GM18868 (cell line): ENCODE measurements around the gene WDR86.
A peak's percentile ranks its signal among the peaks of the same experiment; 100 is the strongest.

Experiments used
- ATAC-seq: cut with Tn5 transposase; IDR thresholded peaks from one replicate; pipeline ENCODE4 v1.9.1; 2021; ENCODE audit warnings: mild to moderate bottlenecking, moderate library complexity; ENCODE audit not compliant: unreplicated experiment

Gene WDR86

GRCh38 chr7:151363182-151363581, 46.7 kb downstream of the WDR86 start:
- ATAC-seq, result no peak

- ATAC-seq, result no peak
Measured at GRCh38 chr7:151361193-151361959, 48.5 kb downstream of the WDR86 start.

- no peak for ATAC-seq
Measured at GRCh38 chr7:151352512-151352911, 57.3 kb downstream of the WDR86 start.

- ATAC-seq, result peak; percentile 53
Measured at GRCh38 chr7:151351967-151352366, 57.9 kb downstream of the WDR86 start.

GRCh38 chr7:151351027-151351426, 58.8 kb downstream of the WDR86 start:
- no peak for ATAC-seq

GRCh38 chr7:151349507-151349853, 60.4 kb downstream of the WDR86 start:
- peak; percentile 30 for ATAC-seq

GRCh38 chr7:151348970-151349369, 60.9 kb downstream of the WDR86 start:
- ATAC-seq, result no peak

GRCh38 chr7:151347200-151347599, 62.6 kb downstream of the WDR86 start:
- ATAC-seq, result no peak

- no peak for ATAC-seq
Measured at GRCh38 chr7:151346470-151346769, 63.4 kb downstream of the WDR86 start.

- no peak for ATAC-seq
Measured at GRCh38 chr7:151345576-151346469, 64.0 kb downstream of the WDR86 start.

- no peak for ATAC-seq
Measured at GRCh38 chr7:151343516-151343915, 66.3 kb downstream of the WDR86 start.

GRCh38 chr7:151342811-151343210, 67.0 kb downstream of the WDR86 start:
- no peak for ATAC-seq

GRCh38 chr7:151342102-151342646, 67.7 kb downstream of the WDR86 start:
- peak; percentile 60 for ATAC-seq

GRCh38 chr7:151341357-151342101, 68.3 kb downstream of the WDR86 start, which contains the start of gene NUB1:
TSS of gene NUB1 (plus strand) at chr7:151341812. CDS start at chr7:151345350, 3,538 bp downstream.
- peak; percentile 42 for ATAC-seq

GRCh38 chr7:151340794-151341356, 69.0 kb downstream of the WDR86 start:
- ATAC-seq, result no peak

- peak; percentile 51 for ATAC-seq
Measured at GRCh38 chr7:151339651-151340382, 70.0 kb downstream of the WDR86 start.

GRCh38 chr7:151338809-151339208, 71.0 kb downstream of the WDR86 start:
- no peak for ATAC-seq

- no peak for ATAC-seq
Measured at GRCh38 chr7:151337346-151337745, 72.5 kb downstream of the WDR86 start.

- ATAC-seq, result no peak
Measured at GRCh38 chr7:151336027-151336708, 73.7 kb downstream of the WDR86 start.

- no peak for ATAC-seq
Measured at GRCh38 chr7:151334628-151335027, 75.2 kb downstream of the WDR86 start.
